Fibroblast of villous mesenchyme (primary cell): ENCODE measurements around the gene ATP2B2. TPM values are rescaled to one million over a fixed set of nuclear protein-coding genes. Genes with fewer than 3 reads are reported as not detected.

Source experiments
- DNase-seq: peaks from one replicate; pipeline ENCODE4 v3.0.0-alpha.2; 2010; ENCODE audit warnings: low read depth
- H3K4me3 ChIP-seq: 2 replicates; pipeline ENCODE4 v1.5.1; 2011; ENCODE audit warnings: low read depth, mild to moderate bottlenecking, low read length
- CTCF ChIP-seq: IDR thresholded peaks from 2 replicates; pipeline ENCODE4 v1.5.1; 2012; ENCODE audit warnings: low read depth, mild to moderate bottlenecking, low read length; ENCODE audit not compliant: insufficient read depth
- total RNA-seq: library from RNA; depleted of rRNA; stranded (reverse); fragments of >200 nt; gene quantifications from 2 replicates; pipeline ENCODE4 v1.2.3, GENCODE V29; 2012

ATP2B2 gene
- total RNA-seq, 1 donor: not detected

- no peak for TF ChIP-seq CTCF
- no peak overlapping the region for H3K4me3 ChIP-seq
- no peak for DNase-seq
Measured at GRCh38 chr3:10371789-10372188, 133.6 kb downstream of the ATP2B2 start.

GRCh38 chr3:10371167-10371566 is 134.2 kb downstream of the ATP2B2 start:
- no peak for TF ChIP-seq CTCF
- DNase-seq: peak; percentile 20
- no peak overlapping the region for H3K4me3 ChIP-seq

GRCh38 chr3:10370429-10370828 is 135.0 kb downstream of the ATP2B2 start:
- H3K4me3 ChIP-seq: no peak overlapping the region
- DNase-seq: peak; percentile 84
- no peak for TF ChIP-seq CTCF

- DNase-seq: no peak
- TF ChIP-seq CTCF: no peak
- H3K4me3 ChIP-seq: no peak overlapping the region
Measured at GRCh38 chr3:10368512-10368911, 136.9 kb downstream of the ATP2B2 start.

- H3K4me3 ChIP-seq: no peak overlapping the region
- no peak for TF ChIP-seq CTCF
- no peak for DNase-seq
Measured at GRCh38 chr3:10367506-10367905, 137.9 kb downstream of the ATP2B2 start.

- DNase-seq: peak; percentile 97
- H3K4me3 ChIP-seq: no peak overlapping the region
- no peak for TF ChIP-seq CTCF
Measured at GRCh38 chr3:10366651-10367101, 138.7 kb downstream of the ATP2B2 start.

GRCh38 chr3:10365791-10366190 is 139.6 kb downstream of the ATP2B2 start:
- H3K4me3 ChIP-seq: no peak overlapping the region
- TF ChIP-seq CTCF: no peak
- peak; percentile 26 for DNase-seq
